HG02588 (cell line): ENCODE measurements around the gene BASP1.
"Not testable (repeated sequence)": the region's sequence is repeated elsewhere in the genome, so short reads cannot be mapped to it uniquely, and the experiment has no call there.

ENCODE experiments used
- ATAC-seq: cut with Tn5 transposase; IDR thresholded peaks from one replicate; pipeline ENCODE4 v1.9.1; 2021; ENCODE audit warnings: mild to moderate bottlenecking, moderate library complexity; ENCODE audit not compliant: unreplicated experiment

The BASP1 gene

GRCh38 chr5:17282283-17283120 is 65.1 kb downstream of the BASP1 start:
- ATAC-seq, result peak; percentile 96

GRCh38 chr5:17283121-17283415 is 65.6 kb downstream of the BASP1 start:
- no peak for ATAC-seq

GRCh38 chr5:17287501-17288155 is 70.2 kb downstream of the BASP1 start:
- no peak for ATAC-seq

GRCh38 chr5:17288570-17288969 is 71.1 kb downstream of the BASP1 start:
- no peak for ATAC-seq

- ATAC-seq, result no peak
Observed at GRCh38 chr5:17289681-17290539, 72.5 kb downstream of the BASP1 start.

GRCh38 chr5:17290540-17290974 is 73.1 kb downstream of the BASP1 start:
- ATAC-seq, result no peak

- ATAC-seq, result no peak
Observed at GRCh38 chr5:17292434-17293015, 75.1 kb downstream of the BASP1 start.

GRCh38 chr5:17294639-17295311 is 77.3 kb downstream of the BASP1 start:
- ATAC-seq, result no peak

GRCh38 chr5:17295671-17296070 is 78.2 kb downstream of the BASP1 start:
- ATAC-seq, result no peak

GRCh38 chr5:17302106-17302505 is 84.7 kb downstream of the BASP1 start:
- ATAC-seq, result no peak

- no peak for ATAC-seq
Observed at GRCh38 chr5:17302604-17303003, 85.2 kb downstream of the BASP1 start.

- ATAC-seq, result no peak
Observed at GRCh38 chr5:17304282-17304681, 86.9 kb downstream of the BASP1 start.

- ATAC-seq, result no peak
Observed at GRCh38 chr5:17305017-17305416, 87.6 kb downstream of the BASP1 start.

GRCh38 chr5:17305964-17306725 is 88.7 kb downstream of the BASP1 start:
- ATAC-seq, result no peak

- ATAC-seq, result no peak
Observed at GRCh38 chr5:17306726-17307091, 89.3 kb downstream of the BASP1 start.

GRCh38 chr5:17307440-17307839 is 90.0 kb downstream of the BASP1 start:
- not testable (repeated sequence) for ATAC-seq

GRCh38 chr5:17308326-17309065 is 91.1 kb downstream of the BASP1 start:
- ATAC-seq, result no peak

- no peak for ATAC-seq
Observed at GRCh38 chr5:17309462-17309861, 92.0 kb downstream of the BASP1 start.

- ATAC-seq, result not testable (repeated sequence)
Observed at GRCh38 chr5:17310502-17310901, 93.1 kb downstream of the BASP1 start.
